Measurements from ENCODE around the gene TBX2. TPM values are rescaled to one million over a fixed set of nuclear protein-coding genes. Genes with fewer than 3 reads are reported as not detected.

TBX2 gene
- total and polyA plus RNA-seq, 9 donors = 8.9 to 20.4 (median 10.8) TPM

DNA sequence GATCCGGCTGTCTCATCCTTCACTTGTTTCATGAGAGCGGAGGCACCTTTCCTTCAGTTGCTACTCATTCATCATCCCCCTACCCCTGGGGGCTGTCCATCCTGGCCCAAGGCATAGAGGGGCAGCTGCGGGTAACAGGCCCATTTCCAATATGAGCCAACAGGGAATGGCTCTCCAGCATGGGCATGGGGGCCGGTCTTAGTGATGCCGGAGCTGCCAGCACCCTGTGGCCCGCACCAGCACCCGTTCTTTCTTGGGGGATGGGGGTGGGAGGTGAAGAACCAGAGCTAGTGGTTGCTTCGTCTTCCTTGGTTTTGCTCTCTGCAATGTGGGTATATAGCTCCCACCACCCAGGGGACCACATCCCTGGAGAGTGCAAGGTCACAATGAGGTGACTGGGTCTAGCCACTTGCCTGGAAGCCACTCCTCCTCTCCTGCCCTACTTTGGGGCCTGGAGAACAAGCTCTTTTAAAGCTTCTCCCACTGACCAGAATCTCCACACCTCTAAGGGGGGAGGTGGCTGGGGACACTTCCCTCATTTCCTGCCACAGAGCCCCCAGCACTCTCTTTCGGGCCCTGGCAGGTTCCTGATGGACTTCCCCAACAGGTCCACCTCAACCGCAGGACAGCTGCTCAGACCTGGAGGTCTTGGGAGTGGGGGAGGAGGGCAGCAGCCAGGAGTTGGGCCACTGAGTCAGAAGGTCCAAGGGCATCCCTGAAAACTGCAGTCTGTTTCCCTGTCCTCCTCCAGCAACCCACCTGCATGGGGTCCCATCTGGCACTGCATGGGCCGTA lies 11.9 kb upstream of the TBX2 start:
- H3K36me3 ChIP-seq (ENCODE audit: control insufficient read depth, insufficient read depth, low read length) = no peaks in the 10 kb centered on the region
- no peak overlapping the region for H3K4me3 ChIP-seq (ENCODE audit: low read length)
- peaks cover 4% of the 10 kb centered on the region for H3K27me3 ChIP-seq (ENCODE audit: control insufficient read depth, insufficient read depth, low read length)
- peaks cover 36% of the 10 kb centered on the region for H3K4me1 ChIP-seq (ENCODE audit: control insufficient read depth, insufficient read depth, low read length)
- H3K27ac ChIP-seq (ENCODE audit: low read length) = no peak overlapping the region
- 96% methylated on average over 5 of the region's 11 CpGs for WGBS (ENCODE audit: insufficient coverage)
- no peak for DNase-seq
- H3K9me3 ChIP-seq (replicated peaks; ENCODE audit: control insufficient read depth, low read depth, low read length) = no peaks in the 10 kb centered on the region

DNA sequence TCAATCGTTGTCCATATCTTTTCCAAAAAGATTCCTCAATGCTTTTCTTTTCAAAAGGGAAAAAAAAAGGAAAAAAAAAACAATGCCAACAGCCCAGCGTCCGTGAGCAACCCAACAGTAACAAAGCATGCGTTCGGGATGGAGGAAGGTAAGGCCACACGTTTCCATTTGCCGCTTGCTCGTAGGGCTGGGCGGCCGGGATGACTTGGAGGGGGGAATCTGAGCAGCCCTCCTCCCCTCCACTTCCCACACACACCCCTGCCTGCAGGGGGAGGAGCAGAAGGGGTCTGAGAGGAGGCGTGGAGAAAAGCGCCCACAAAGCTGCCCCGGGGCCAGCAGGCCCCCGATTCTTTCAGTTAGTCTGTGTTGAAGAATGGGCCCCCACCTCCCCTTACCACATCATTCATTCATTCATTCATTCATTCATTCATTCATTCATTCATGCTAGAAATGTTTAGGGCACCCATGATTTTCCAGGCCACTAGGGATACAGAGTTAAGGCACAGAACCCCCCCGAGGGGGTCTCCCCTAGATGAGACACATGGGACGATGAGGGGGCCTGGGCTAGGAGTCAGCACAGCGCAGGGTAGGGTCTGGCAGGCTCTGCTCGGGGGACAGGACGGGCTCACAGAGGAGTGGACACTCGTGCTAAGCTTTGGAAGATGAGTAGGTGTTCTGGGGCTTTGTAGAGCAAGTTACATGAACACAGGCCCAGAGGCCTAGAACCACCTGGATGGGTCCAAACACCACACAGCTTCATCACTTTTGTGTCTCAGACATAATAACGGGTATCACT lies 10.9 kb upstream of the TBX2 start:
- Histone ChIP-seq H3K36me3 (ENCODE audit: control insufficient read depth, insufficient read depth, low read length) (no peaks in the 10 kb centered on the region), H3K27ac (ENCODE audit: low read length) (no peak overlapping the region), H3K4me1 (ENCODE audit: control insufficient read depth, insufficient read depth, low read length) (peaks cover 26% of the 10 kb centered on the region), H3K4me3 (ENCODE audit: low read length) (no peak overlapping the region), H3K27me3 (ENCODE audit: control insufficient read depth, insufficient read depth, low read length) (peaks cover 8% of the 10 kb centered on the region), H3K9me3 (replicated peaks; ENCODE audit: control insufficient read depth, low read depth, low read length) (no peaks in the 10 kb centered on the region)
- DNase-seq = no peak
- 87% methylated on average over 11 of the region's 21 CpGs for WGBS (ENCODE audit: insufficient coverage)

GRCh38 chr17:61389670-61390478 lies 9.8 kb upstream of the TBX2 start:
- H3K27ac ChIP-seq (ENCODE audit: low read length) = no peak overlapping the region
- peaks cover 19% of the 10 kb centered on the region for H3K27me3 ChIP-seq (ENCODE audit: control insufficient read depth, insufficient read depth, low read length)
- WGBS (ENCODE audit: insufficient coverage) = 32% methylated on average over 11 of the region's 25 CpGs
- no peaks in the 10 kb centered on the region for H3K36me3 ChIP-seq (ENCODE audit: control insufficient read depth, insufficient read depth, low read length)
- peak; percentile 64 for DNase-seq
- H3K9me3 ChIP-seq (replicated peaks; ENCODE audit: control insufficient read depth, low read depth, low read length) = no peaks in the 10 kb centered on the region
- peaks cover 15% of the 10 kb centered on the region for H3K4me1 ChIP-seq (ENCODE audit: control insufficient read depth, insufficient read depth, low read length)
- H3K4me3 ChIP-seq (ENCODE audit: low read length) = no peak overlapping the region

DNA sequence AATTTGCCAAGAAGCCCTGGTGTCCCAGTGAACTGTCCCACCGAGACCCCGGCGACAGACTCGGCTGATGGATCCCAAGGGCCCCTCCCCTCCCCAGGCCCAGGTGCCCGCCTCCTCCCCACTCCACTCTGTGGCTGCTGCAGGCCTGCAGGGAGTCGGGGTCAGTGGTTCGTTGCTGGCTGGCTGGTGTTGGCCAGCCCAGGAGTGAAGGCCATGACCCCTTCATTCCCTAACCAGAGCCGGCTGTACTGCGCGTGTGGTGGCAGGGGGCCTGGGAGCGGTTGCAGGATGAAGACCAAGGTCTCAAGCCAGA lies 9.2 kb upstream of the TBX2 start:
- no peak overlapping the region for H3K27ac ChIP-seq (ENCODE audit: low read length)

DNA sequence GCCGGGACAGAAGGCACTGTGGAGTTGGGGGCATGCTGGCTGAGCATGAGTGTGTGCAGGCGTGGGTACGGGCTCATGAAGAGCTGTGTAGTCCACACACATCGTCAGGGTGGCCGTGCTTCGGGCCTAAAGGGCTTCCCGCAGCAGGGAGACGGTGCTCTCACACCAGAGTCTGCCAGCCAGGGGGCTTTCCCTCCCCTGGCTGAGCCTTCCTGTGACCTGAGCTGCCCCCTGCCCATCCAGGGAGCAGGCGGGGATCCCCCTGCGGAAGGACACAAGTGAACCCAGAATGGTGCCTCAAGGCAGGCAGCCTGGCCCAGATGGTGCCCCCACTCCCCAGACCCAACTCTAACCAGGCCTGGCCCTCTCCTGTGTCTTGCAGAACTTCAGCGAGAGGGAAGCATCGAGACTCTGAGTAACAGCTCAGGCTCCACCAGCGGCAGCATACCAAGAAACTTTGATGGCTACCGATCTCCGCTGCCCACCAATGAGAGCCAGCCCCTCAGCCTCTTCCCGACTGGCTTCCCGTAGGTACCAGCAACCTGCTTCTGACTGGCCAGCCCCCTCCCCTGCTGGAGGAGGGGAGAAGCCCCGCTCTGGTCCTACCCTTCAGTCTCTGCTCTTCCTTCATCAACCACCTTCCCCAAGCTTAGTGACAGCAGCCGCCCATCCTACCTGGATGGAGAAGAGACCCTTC lies 7.9 kb upstream of the TBX2 start:
- H3K27me3 ChIP-seq (ENCODE audit: control insufficient read depth, insufficient read depth, low read length) = peaks cover 37% of the 10 kb centered on the region
- peaks cover 16% of the 10 kb centered on the region for H3K4me1 ChIP-seq (ENCODE audit: control insufficient read depth, insufficient read depth, low read length)
- H3K4me3 ChIP-seq (ENCODE audit: low read length) = no peak overlapping the region
- no peaks in the 10 kb centered on the region for H3K9me3 ChIP-seq (replicated peaks; ENCODE audit: control insufficient read depth, low read depth, low read length)
- H3K36me3 ChIP-seq (ENCODE audit: control insufficient read depth, insufficient read depth, low read length) = no peaks in the 10 kb centered on the region
- no peak overlapping the region for H3K27ac ChIP-seq (ENCODE audit: low read length)
- DNase-seq = peak; percentile 3
- WGBS (ENCODE audit: insufficient coverage) = 75% methylated on average over 16 of the region's 19 CpGs

More for the DNA sequence above, 9.2 kb upstream of the TBX2 start:
- Histone ChIP-seq H3K4me1 (ENCODE audit: control insufficient read depth, insufficient read depth, low read length) (peaks cover 15% of the 10 kb centered on the region), H3K4me3 (ENCODE audit: low read length) (no peak overlapping the region), H3K27me3 (ENCODE audit: control insufficient read depth, insufficient read depth, low read length) (peaks cover 24% of the 10 kb centered on the region), H3K9me3 (replicated peaks; ENCODE audit: control insufficient read depth, low read depth, low read length) (no peaks in the 10 kb centered on the region), H3K36me3 (ENCODE audit: control insufficient read depth, insufficient read depth, low read length) (no peaks in the 10 kb centered on the region)
- DNase-seq = no peak
- 50% methylated on average over 5 of the region's 11 CpGs for WGBS (ENCODE audit: insufficient coverage)

GRCh38 chr17:61392679-61393078 lies 7.0 kb upstream of the TBX2 start:
- Histone ChIP-seq H3K36me3 (ENCODE audit: control insufficient read depth, insufficient read depth, low read length) (no peaks in the 10 kb centered on the region), H3K27me3 (ENCODE audit: control insufficient read depth, insufficient read depth, low read length) (peaks cover 44% of the 10 kb centered on the region), H3K4me3 (ENCODE audit: low read length) (no peak overlapping the region), H3K4me1 (ENCODE audit: control insufficient read depth, insufficient read depth, low read length) (peaks cover 22% of the 10 kb centered on the region), H3K9me3 (replicated peaks; ENCODE audit: control insufficient read depth, low read depth, low read length) (no peaks in the 10 kb centered on the region), H3K27ac (ENCODE audit: low read length) (no peak overlapping the region)
- DNase-seq = no peak
- 76% methylated on average over 3 of the region's 3 CpGs for WGBS (ENCODE audit: insufficient coverage)

DNA sequence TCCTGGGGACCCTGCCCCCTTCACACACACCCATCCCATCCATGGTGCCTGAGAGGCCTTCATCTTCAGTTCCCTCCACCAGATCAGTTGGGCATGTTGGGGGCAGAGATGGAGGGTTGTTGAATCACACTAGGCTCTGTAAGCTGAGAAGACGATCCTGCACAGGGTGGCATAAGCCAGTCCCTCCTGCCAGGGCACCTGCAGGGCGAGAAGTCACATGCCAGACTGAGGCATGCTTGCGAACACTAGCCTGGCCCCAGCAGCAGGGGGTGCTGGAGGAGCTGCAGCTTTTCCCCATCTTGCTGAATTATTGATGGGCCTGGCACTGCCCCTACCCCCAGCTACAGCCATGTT lies 6.1 kb upstream of the TBX2 start:
- Histone ChIP-seq H3K4me1 (ENCODE audit: control insufficient read depth, insufficient read depth, low read length) (peaks cover 31% of the 10 kb centered on the region), H3K4me3 (ENCODE audit: low read length) (no peak overlapping the region), H3K9me3 (replicated peaks; ENCODE audit: control insufficient read depth, low read depth, low read length) (no peaks in the 10 kb centered on the region), H3K36me3 (ENCODE audit: control insufficient read depth, insufficient read depth, low read length) (no peaks in the 10 kb centered on the region), H3K27ac (ENCODE audit: low read length) (no peak overlapping the region), H3K27me3 (ENCODE audit: control insufficient read depth, insufficient read depth, low read length) (peaks cover 53% of the 10 kb centered on the region)
- DNase-seq = no peak
- WGBS (ENCODE audit: insufficient coverage) = 84% methylated on average over 2 of the region's 3 CpGs

- Histone ChIP-seq H3K9me3 (replicated peaks; ENCODE audit: control insufficient read depth, low read depth, low read length) (no peaks in the 10 kb centered on the region), H3K4me1 (ENCODE audit: control insufficient read depth, insufficient read depth, low read length) (peaks cover 35% of the 10 kb centered on the region), H3K27ac (ENCODE audit: low read length) (no peak overlapping the region), H3K4me3 (ENCODE audit: low read length) (no peak overlapping the region), H3K36me3 (ENCODE audit: control insufficient read depth, insufficient read depth, low read length) (no peaks in the 10 kb centered on the region), H3K27me3 (ENCODE audit: control insufficient read depth, insufficient read depth, low read length) (peaks cover 58% of the 10 kb centered on the region)
- DNase-seq = no peak
- WGBS (ENCODE audit: insufficient coverage) = 58% methylated on average over 4 of the region's 7 CpGs
Observed at GRCh38 chr17:61393904-61394629, 5.6 kb upstream of the TBX2 start.

DNA sequence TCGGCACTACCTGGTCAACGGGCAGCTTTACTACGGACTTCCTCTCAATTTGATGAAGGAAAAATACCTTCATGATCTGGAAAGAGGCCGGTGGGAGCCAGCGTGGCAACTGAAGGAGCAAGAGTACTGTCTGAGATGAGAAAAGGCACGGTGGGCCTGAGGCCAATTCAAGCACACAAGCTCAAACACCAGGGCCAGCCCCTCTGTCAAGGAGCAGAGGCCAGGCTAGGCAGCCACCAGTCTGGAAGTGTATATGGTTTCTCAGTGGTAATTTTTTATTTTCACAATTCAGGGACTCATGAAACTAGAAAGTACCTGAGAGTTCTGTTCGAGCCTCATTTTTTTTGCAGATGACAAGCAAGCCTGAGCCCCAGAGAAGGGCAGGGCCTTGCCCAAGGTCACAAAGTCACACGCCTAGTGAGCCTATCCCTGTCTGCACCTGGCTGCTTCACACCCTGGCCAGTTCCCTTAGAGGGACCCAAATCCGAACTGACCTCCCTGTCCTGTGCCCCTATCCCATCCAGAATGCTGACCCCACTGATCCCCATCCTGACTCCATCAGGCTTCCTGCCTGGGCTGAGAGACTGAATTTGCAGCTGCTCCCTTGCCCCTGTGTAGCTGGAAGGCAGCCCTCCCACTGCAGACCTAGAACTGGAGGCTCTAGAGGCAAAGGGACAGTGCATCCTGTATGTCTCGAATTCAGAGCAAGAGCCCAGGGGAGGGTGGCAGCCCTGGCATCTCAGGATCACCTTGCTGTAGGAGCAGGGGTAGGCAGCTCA lies 4.8 kb upstream of the TBX2 start:
- peak overlapping the region; percentile 13 for H3K27ac ChIP-seq (ENCODE audit: low read length)
- no peak overlapping the region for H3K4me3 ChIP-seq (ENCODE audit: low read length)
- DNase-seq = no peak
- peaks cover 34% of the 10 kb centered on the region for H3K4me1 ChIP-seq (ENCODE audit: control insufficient read depth, insufficient read depth, low read length)
- H3K9me3 ChIP-seq (replicated peaks; ENCODE audit: control insufficient read depth, low read depth, low read length) = no peaks in the 10 kb centered on the region
- no peaks in the 10 kb centered on the region for H3K36me3 ChIP-seq (ENCODE audit: control insufficient read depth, insufficient read depth, low read length)
- 57% methylated on average over 8 of the region's 10 CpGs for WGBS (ENCODE audit: insufficient coverage)
- peaks cover 65% of the 10 kb centered on the region for H3K27me3 ChIP-seq (ENCODE audit: control insufficient read depth, insufficient read depth, low read length)
